Thoracic aorta (tissue), 2 donors: ENCODE results near the gene PTGES2. TPM values are rescaled to one million over a fixed set of nuclear protein-coding genes. Genes with fewer than 3 reads are reported as not detected.

Experiments
- ATAC-seq: fragments of 150-250 bp; one replicate; pipeline ENCODE4 v1.8.0; 2017; ENCODE audit warnings: low read depth; ENCODE audit not compliant: insufficient number of reproducible peaks, low FRiP score
- DNase-seq: peaks from one replicate; pipeline ENCODE4 v3.0.0-alpha.2; 2020; ENCODE audit warnings: low spot score
- H3K27ac ChIP-seq, 2 donors: fragments of 200-600 bp; sonication (generic); 1 replicate in 1 of 2; 2 replicates in 1 of 2; pipeline ENCODE4 v1.5.1; 2016; ENCODE audit warnings: mild to moderate bottlenecking in 2 of 2, moderate library complexity in 2 of 2
- H3K27me3 ChIP-seq: fragments of 200-600 bp; sonication (generic); replicated peaks from 2 replicates; pipeline ENCODE4 v1.6.0; 2016; ENCODE audit warnings: mild to moderate bottlenecking; ENCODE audit not compliant: insufficient read depth
- H3K36me3 ChIP-seq: fragments of 200-600 bp; sonication (generic); one replicate; pipeline ENCODE4 v1.5.1; 2016
- H3K4me1 ChIP-seq, 2 donors: fragments of 200-600 bp; sonication (generic); 1 replicate in 1 of 2; 2 replicates in 1 of 2; pipeline versions ENCODE4 v1.5.1 to v1.6.0; 2016; ENCODE audit warnings: low read depth in 2 of 2, mild to moderate bottlenecking in 1 of 2; ENCODE audit not compliant: control insufficient read depth in 1 of 2
- H3K4me3 ChIP-seq: fragments of 200-600 bp; sonication (generic); 2 replicates; pipeline ENCODE4 v1.5.1; 2016; ENCODE audit warnings: mild to moderate bottlenecking
- H3K9me3 ChIP-seq: fragments of 200-600 bp; sonication (generic); 2 replicates; pipeline ENCODE4 v1.5.1; 2016
- total RNA-seq, 2 donors: library from RNA; depleted of rRNA; stranded (reverse); fragments of >200 nt; gene quantifications; one replicate each; pipeline versions ENCODE4 v1.1.0 to v1.2.3, GENCODE V29; 2016
- TF ChIP-seq, protein P1 (sequence below): fragments of 200-600 bp; sonication (generic); IDR thresholded peaks from one replicate; pipeline ENCODE4 v1.5.1; 2019; ENCODE audit warnings: antibody characterized with exemption

Gene PTGES2
- total RNA-seq, 2 donors from 2014 or later = 57.9 to 66.0 TPM

DNA sequence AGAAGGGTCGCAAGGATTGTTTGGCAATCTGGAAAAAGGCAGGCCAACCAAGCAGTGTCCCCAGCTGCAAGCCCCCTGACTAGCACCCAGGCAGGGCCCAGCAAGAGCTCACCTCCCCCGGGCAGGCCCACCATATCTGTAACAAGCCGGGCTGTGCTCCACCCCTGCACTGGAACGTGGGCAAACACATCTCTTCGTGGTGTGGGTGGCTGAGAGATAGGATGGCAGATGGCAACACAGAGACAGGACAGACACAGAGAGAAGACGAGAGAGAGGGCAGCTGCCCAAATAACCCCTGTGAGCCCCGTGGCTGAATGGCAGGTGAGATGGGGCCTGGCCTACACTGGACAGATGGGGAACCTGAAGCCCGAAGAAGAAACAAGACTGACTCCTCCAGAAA lies 42.0 kb upstream of the PTGES2 start:
- TF ChIP-seq, protein P1, sequence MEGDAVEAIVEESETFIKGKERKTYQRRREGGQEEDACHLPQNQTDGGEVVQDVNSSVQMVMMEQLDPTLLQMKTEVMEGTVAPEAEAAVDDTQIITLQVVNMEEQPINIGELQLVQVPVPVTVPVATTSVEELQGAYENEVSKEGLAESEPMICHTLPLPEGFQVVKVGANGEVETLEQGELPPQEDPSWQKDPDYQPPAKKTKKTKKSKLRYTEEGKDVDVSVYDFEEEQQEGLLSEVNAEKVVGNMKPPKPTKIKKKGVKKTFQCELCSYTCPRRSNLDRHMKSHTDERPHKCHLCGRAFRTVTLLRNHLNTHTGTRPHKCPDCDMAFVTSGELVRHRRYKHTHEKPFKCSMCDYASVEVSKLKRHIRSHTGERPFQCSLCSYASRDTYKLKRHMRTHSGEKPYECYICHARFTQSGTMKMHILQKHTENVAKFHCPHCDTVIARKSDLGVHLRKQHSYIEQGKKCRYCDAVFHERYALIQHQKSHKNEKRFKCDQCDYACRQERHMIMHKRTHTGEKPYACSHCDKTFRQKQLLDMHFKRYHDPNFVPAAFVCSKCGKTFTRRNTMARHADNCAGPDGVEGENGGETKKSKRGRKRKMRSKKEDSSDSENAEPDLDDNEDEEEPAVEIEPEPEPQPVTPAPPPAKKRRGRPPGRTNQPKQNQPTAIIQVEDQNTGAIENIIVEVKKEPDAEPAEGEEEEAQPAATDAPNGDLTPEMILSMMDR = no peak
- DNase-seq = no peak
- ATAC-seq = no peak
- no peaks in the 10 kb centered on the region for H3K9me3 ChIP-seq
- H3K36me3 ChIP-seq = peaks cover 40% of the 10 kb centered on the region
- no peaks in the 10 kb centered on the region for H3K27me3 ChIP-seq
- H3K27ac ChIP-seq = no peak overlapping the region
- no peaks in the 10 kb centered on the region for H3K4me1 ChIP-seq
- no peak overlapping the region for H3K4me3 ChIP-seq

DNA sequence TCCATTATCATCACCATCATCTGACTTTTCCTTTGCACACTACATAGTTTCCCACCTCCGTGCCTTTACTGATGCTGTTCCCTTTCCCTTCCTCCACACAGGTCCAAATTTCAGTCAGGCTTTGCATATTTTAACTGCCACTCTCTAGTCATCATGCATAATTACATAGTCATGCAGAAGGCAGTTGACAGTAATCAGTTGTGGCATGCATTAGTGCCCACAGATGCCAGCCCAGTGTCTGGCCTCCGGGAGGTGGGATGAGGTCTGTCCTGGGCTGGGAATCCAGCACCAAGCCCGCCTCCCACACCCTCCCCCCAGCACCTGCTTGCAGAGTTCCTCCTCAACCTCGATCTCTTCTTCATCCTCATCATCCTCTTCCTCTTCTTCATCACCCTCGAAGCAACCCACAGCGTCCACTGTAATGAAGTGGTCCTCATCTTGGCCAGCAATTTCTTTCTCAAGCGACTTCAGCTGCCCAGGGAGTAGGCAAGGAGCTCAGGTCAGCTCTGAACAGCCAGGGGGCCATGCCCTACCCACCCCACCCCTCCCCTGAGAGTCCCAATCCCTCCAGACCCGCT lies 41.3 kb upstream of the PTGES2 start:
- Histone ChIP-seq H3K36me3 (peaks cover 47% of the 10 kb centered on the region), H3K27ac (no peak overlapping the region), H3K4me3 (no peak overlapping the region), H3K4me1 (no peaks in the 10 kb centered on the region), H3K27me3 (no peaks in the 10 kb centered on the region), H3K9me3 (no peaks in the 10 kb centered on the region)
- DNase-seq = no peak
- TF ChIP-seq, protein P1 = no peak
- no peak for ATAC-seq

DNA sequence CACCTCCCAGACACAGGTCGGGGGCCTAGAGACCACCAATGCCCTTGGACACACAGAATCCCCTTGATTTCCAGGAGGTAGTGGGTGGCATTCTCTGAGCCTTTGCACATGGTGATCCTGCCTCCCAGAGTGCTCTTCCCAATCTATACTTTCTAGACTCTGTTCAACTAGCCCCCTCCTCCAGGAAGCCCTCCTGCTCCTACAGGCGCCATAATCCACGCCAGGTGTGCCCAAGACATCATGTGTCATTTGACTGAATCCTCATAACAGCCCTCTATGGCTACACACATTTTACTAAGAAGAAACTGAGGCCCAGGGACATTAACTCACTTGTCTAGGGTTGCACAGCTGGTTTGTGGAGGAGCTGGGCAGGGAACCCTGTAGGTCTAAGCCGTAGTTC lies 39.7 kb upstream of the PTGES2 start:
- TF ChIP-seq, protein P1 = no peak
- Histone ChIP-seq H3K4me3 (no peak overlapping the region), H3K9me3 (no peaks in the 10 kb centered on the region), H3K36me3 (peaks cover 50% of the 10 kb centered on the region), H3K27me3 (no peaks in the 10 kb centered on the region), H3K27ac (no peak overlapping the region), H3K4me1 (peaks cover 0 to 8% of the 10 kb centered on the region in 2 donors)
- DNase-seq (no peak), ATAC-seq (no peak)

DNA sequence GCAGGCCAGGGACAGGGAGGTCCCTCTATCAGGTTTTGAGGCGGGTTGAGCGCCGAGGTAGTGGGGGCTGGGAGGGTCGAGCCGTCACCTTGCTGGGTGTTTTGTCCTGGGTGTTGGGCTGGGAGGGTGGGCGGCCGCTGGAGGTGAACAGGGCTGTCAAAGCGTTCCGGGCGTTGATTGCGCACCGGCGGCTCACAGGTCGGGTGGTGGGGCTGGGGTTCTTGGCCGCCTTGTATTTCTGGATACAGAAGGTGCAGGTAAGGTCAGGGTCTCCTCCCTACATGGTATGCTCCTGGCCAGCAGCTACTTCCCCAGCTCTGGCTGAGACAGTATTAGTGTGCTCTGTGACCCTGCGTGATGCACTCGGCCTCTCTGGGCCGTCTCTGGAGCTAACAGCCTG lies 38.6 kb upstream of the PTGES2 start:
- H3K36me3 ChIP-seq = peaks cover 50% of the 10 kb centered on the region
- peaks cover 7 to 18% of the 10 kb centered on the region in 2 donors for H3K4me1 ChIP-seq

DNA sequence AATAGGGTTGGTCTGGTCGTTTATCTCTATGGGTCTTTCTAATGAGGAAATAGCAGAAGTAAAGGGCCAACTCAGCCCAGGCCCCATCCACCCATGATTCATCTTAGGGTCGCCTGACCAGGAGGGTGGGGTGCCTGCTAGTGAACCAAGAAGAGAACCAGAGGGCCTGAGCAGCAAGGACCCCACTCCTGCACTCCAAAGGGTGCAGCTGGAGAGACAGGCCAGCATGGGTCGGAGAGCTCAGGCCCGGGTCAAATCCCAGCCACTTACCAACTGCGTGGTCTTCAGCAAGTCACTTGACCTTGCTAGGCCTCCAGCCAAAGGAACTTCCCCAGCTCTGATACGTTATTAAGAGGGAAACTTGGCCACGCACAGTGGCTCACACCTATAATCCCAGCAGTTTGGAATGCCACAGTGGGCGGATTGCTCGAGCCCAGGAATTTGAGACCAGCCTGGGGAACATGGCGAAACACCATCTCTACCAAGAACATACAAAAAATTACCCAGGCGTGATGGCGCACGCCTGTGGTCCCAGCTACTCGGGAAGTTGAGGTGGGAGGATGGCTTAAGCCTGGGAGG lies 36.9 kb upstream of the PTGES2 start:
- ATAC-seq (no peak), DNase-seq (no peak)
- no peaks in the 10 kb centered on the region for H3K27me3 ChIP-seq
- no peak overlapping the region for H3K27ac ChIP-seq
- no peaks in the 10 kb centered on the region for H3K9me3 ChIP-seq
- TF ChIP-seq, protein P1 = no peak
- H3K36me3 ChIP-seq = peaks cover 39% of the 10 kb centered on the region
- H3K4me3 ChIP-seq = no peak overlapping the region
- H3K4me1 ChIP-seq = peaks cover 12 to 25% of the 10 kb centered on the region in 2 donors

More for the DNA sequence above, 38.6 kb upstream of the PTGES2 start:
- TF ChIP-seq, protein P1 = no peak
- Histone ChIP-seq H3K4me3 (no peak overlapping the region), H3K9me3 (no peaks in the 10 kb centered on the region), H3K27ac (no peak overlapping the region), H3K27me3 (no peaks in the 10 kb centered on the region)
- no peak for ATAC-seq
- DNase-seq = no peak
